Dermis microvascular lymphatic vessel endothelial cell (primary cell): ENCODE data around the gene ALKBH2. TPM values are rescaled to one million over a fixed set of nuclear protein-coding genes. Genes with fewer than 3 reads are reported as not detected.
"Not testable (repeated sequence)": the region's sequence is repeated elsewhere in the genome, so short reads cannot be mapped to it uniquely, and the experiment has no call there.

ENCODE experiments used
- DNase-seq, 2 donors: peaks; one replicate each; pipeline versions ENCODE4 v3.0.0 to v3.0.0-alpha.2; 2010; ENCODE audit warnings: low read depth in 2 of 2
- total RNA-seq: library from RNA; depleted of rRNA; stranded (reverse); fragments of >200 nt; gene quantifications from 2 replicates; pipeline ENCODE4 v1.2.1, GENCODE V29; 2014

The ALKBH2 gene
- total RNA-seq, 1 donor from 2014 or later: 5.5 TPM

DNA sequence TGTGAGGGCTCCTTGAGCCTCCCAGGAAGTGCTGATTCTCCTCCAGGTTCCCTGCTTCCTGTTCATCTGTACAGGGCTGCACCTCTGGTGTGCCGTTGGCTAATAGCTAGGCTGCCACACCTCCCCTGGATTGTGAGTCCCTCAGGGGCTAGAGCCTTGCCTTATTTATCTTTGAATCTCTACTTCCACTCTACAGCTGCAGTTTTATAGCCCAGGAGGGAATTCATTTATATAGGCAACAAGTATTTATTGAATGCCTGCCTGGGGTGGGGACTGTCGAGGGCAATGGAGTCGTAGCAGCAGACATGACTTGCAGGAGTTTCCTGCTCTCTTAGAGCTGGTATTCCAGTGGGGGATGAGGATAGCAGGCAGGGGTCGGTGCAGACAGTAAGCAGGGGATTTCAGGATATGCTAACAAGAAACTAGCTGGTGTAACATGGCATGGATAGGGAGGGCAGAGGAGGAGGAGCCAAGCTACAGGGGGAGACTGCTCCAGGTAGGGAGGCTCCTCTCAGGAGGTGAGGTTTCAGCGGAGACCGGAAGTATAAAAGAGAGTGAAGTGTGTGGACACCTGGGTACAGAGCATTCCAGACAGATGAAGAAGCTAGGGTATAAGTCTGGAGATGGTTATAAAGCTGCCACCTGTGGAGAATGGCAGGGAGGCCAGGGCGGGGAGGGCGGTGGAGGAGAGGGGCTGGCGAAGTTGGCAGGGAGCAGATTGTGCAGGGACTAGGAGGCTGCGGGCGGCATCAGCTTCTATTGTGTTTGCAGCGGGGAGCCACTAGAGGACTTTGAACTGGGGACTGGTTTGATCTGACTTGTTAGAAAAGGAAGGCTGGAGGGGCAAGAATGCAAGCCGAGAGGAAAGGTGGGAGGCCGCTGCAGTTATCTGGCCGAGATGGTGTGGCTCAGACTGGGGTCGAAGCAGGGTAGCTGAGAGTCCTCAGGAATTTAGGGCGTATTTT lies 23.7 kb downstream of the ALKBH2 start:
- no peak for DNase-seq

DNA sequence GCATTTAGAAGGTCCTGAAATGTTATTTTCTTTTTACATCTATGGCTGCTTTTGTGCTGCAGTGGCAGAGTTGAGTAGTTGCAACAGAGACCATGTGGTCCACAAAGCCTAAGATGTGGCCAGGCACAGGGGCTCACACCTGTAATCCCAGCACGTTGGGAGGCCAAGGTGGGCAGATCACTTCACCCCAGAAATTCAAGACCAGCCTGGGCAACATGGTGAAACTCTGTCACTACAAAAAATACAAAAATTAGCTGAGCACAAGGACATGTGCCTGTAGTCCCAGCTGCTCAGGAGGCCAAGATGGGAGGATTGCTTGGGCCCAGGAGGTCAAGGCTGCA lies 27.4 kb downstream of the ALKBH2 start:
- no peak for DNase-seq

- DNase-seq: no peak
Observed at GRCh38 chr12:109065154-109065852, 28.0 kb downstream of the ALKBH2 start.

DNA sequence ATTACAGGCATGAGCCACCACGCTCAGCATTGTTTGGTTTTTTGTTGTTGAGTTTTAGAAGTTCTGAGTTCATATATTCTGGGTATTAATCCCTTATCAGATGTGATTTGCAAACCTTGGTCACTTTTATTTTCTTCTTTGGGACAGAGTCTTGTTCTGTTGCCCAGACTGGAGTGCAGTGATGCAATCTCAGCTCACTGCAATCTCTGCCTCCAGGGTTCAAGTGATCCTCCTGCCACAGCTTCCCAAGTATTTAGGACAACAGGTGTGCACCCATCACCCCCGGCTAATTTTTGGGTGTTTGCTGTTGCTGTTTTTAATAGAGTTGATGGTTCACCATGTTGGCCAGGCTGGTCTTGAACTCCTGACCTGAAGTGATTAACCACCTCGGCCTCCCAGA lies 29.1 kb downstream of the ALKBH2 start:
- no peak for DNase-seq

GRCh38 chr12:109058773-109059172 lies 34.5 kb downstream of the ALKBH2 start:
- no peak for DNase-seq

DNA sequence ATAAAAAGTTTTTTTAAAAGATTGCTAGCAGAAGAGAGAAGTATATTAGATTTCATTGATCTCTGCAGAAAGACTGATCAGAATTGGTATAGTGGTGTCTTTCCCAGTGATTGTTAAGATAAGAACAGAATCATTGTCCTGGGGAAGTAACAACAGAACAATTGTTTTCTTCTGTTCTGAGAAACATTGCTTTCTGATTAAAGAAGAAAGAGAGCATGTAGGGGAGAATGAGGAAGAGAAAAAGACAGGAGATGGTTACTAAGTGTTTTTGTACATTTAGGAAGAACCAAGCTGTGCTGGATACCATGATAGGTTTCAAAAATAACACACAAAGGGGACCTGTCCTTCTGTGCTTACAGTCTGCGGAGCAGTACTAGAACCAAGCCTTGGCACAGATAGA lies 35.9 kb downstream of the ALKBH2 start:
- DNase-seq: no peak

GRCh38 chr12:109056891-109057290 lies 36.4 kb downstream of the ALKBH2 start:
- DNase-seq: no peak

DNA sequence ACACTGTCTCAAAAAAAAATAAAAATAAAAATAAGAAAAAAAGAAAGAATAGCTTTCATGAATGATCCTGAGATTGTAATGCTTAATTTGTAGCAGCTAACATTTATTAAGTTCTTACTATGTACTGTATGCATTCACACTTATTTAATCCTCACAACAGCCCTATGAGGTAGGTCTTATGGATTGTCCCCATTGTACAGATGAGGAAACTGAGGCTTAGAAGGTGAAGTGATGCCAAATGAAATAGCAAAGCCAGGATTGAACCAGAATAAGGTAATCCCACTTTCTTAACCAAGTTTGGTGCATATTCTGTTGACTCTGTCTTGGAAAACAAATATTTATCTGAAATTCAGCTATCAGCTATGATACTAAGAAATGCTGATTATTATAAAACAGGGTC lies 38.8 kb downstream of the ALKBH2 start:
- DNase-seq: no peak

GRCh38 chr12:109054124-109054513 lies 39.2 kb downstream of the ALKBH2 start:
- not testable (repeated sequence) for DNase-seq

DNA sequence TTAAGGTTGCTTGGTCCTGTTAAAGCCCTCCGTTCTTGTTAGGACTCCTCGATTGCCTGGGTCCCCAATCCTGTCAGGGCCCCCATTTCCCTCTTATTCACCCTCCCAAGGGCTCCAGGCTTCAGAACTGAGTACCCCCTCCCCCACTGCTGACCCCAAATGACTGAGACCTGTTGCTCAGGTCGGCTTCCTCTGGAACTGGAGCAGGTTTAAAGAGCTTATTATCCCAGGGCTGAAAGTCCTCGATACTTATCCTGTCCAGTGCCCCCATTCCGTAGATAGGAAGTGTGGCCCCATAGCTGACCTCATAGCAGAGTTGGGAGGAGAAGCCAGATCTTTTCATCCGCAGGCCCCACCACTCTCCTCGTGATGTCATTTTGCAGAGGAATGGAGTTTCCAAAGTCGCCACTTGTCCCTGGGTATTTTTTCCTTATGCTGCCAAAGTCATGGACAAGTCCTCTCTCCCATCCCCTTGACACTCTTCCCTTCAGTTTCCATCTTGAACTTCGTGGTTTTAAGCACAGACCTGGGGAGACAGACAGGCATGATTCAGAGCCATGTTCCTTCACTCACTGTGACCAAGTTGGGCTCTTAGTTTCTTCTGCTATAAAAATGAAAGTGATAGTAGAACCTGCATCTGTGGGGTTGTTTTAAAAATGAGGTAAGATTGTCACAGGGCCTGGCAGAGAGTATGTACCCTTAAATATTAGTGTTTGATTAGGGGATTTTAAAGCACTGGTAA lies 39.7 kb downstream of the ALKBH2 start:
- DNase-seq: peak in 1 of 2 donors; percentile 2

DNA sequence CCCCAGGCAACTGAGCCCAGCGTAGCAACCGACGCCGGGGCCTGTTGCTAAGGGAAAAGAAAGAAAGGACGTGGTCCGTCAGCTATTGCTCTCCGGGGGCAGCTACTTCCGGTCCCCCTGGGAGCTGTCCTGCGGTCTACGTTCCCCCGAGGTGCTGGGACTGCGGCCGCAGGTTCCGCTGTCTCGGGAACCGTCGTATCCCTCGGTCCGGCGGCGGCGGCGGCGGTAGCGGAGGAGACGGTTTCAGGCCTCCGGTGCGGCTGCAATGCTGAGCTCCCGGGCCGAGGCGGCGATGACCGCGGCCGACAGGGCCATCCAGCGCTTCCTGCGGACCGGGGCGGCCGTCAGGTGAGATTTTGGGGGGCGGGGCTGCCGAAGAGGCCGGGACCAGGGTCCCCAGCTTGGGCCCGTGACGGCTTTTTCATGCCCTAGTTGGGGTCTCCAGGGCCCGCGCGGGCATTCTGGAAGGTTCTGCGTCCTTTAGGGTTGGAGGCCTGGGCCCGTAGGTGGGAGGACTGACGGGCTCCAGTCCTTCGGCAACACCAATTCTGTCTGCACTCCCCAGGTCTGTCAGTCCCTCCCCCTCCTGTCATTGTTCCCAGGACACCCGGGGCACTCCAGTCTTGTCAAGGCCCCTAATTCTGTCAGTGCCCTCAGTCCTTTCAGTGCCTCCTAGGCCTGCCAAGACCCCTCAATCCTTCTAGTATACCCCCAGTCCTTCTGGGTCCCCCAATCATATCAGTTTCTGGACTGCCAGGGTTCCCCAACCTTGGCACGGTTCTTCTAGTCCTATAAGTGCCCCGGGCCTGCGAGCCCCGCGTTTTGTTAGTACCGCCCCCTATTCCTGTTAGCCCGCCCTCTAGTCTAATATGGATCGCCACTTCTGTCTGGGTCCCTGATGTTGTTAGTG lies 40.6 kb downstream of the ALKBH2 start, which contains the start of gene USP30:
Gene USP30, plus strand, starts transcription at position 163 of the 910 bp plus-strand sequence. Its CDS starts 103 bp downstream, at position 266.
- DNase-seq: peak; percentile 83 to 89

DNA sequence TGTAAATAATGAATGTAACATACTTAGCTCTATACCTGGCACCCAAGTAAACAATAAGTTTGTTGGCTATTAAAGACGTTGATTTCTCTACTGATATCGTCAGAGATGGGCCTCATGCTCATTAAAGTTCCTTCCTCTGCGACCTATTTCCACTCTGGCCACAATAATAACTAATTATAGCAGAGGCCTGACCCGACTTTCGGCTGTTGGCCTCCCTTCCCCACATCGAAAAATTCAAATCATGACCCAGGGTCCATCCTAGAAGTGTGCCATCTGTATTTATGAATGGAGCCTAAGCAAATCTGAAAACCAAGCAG lies 41.2 kb downstream of the ALKBH2 start:
- DNase-seq: no peak

DNA sequence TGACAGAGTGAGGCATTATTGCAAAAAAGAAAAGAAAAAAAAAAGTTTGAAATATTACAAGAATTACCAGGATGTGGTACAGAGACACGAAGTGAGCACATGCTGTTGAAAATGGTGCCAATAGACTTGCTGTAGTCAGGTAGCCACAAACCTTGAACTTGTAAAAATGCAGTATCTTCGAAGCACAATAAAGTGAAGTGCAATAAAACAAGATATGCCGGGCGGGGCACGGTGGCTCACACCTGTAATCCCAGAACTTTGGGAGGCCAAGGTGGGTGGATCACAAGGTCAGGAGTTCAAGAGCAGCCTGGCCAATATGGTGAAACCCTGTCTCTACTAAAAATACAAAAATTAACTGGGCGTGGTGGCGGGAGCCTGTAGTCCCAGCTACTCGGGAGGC lies 43.5 kb downstream of the ALKBH2 start:
- DNase-seq: not testable (repeated sequence)

GRCh38 chr12:109048706-109049105 lies 44.6 kb downstream of the ALKBH2 start:
- not testable (repeated sequence) for DNase-seq

DNA sequence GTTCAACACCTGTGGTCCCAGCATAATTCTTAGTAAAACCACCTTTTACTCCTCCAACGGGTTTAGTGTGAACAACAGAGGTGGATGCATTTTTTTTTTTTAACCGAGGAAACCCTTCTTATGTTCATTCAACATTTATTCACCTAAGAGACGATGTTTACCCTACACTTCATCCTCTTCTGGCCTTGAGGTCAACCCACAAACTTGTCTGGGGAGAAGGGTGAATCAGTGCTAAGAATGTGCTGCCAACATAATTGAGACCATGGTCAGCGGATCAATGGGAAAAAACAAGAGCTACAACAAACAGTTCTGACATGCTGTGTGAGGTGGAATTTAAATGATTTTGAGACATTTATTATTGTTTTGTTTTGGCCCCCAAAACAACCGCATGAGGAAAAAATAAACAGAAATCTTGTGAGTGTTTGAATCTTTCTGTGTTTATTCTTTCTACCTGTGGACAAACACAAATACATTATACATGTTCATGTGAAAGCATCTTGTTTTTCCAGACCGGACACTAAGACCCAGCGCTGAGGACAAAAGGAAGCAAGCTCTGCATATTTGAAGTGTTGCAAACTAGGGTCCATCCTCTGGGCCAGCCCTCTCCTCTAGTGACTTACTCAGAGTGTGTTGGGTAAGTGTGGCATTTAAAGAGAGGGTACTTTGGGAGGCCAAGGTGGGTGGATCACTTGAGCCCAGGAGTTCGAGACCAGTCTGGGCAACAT lies 46.0 kb downstream of the ALKBH2 start:
- no peak for DNase-seq

DNA sequence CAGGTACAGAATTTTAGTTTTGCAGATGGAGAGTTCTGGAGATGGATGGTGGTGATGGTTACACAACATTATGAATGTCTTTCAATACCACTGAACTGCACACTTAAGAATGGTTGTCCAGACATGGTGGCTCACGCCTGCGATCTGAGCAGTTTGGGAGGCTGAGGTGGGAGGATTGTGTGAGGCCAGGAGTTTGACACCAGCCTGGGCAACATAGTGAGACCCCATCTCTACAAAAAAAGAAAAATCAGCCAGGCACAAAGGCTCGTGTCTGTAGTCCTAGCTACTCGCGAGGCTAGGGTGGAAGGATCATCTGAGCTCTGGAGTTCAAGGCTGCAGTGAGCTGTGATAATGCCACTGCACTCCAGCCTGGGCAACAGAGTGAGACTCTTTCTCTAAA lies 49.0 kb downstream of the ALKBH2 start:
- DNase-seq: no peak
